Measurements from ENCODE around the gene NEO1. TPM values are rescaled to one million over a fixed set of nuclear protein-coding genes. Genes with fewer than 3 reads are reported as not detected.
"Not testable (repeated sequence)": the region's sequence is repeated elsewhere in the genome, so short reads cannot be mapped to it uniquely, and the experiment has no call there.

The NEO1 gene
- total RNA-seq, 1 donor from 2014 or later = 0.07 TPM

- no peak for DNase-seq (ENCODE audit: low read depth, low spot score)
These were observed 148.1 kb downstream of the NEO1 start for GRCh38 chr15:73200339-73200738.

DNA sequence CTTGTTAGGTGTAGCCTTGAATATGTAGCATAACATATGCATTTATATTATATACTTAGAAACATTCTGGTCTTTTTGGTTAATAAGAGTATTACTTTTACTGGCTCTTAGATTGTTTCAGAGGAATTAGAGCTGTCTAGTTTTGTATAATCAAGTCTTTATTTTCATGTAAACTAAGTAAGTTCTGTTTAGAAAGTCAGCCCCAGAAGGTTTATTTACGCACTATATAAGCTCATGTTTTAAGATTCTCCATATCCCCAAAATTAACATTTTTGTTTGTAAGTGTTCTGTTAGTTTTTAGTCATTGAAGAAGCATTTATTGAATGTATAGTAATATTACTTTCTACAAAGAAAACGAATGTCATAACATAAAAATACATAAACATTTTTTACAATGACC, 158.4 kb downstream of the NEO1 start:
- DNase-seq (ENCODE audit: low read depth, low spot score) = no peak

DNA sequence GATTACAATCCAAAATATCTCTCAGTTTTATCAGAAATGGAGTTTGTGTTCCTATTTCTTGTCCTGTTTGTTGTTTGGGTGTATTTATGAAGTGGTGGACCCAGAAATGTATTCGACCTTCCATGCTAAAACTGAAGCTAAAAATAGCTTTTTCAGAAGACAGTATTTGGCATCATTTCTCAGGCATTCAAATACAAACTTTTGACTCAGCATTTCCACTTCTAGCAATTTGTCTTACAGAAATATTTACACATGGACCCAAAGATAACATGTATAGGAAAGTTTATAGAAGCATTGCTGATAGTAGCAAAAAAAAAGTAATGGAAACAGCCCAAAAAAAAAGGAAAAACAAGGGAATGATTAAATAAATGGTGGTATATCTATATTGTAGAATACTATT, 160.2 kb downstream of the NEO1 start:
- no peak for DNase-seq (ENCODE audit: low read depth, low spot score)

DNA sequence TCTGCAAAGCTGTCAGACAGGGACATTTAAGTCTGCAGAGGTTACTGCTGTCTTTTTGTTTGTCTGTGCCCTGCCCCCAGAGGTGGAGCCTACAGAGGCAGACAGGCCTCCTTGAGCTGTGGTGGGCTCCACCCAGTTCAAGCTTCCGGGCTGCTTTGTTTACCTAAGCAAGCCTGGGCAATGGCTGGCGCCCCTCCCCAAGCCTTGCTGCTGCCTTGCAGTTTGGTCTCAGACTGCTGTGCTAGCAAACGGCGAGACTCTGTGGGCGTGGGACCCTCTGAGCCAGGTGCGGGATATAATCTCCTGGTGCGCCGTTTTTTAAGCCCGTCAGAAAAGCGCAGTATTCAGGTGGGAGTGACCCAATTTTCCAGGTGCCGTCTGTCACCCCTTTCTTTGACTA, 169.2 kb downstream of the NEO1 start:
- not testable (repeated sequence) for DNase-seq (ENCODE audit: low read depth, low spot score)

GRCh38 chr15:73225358-73226015, 173.2 kb downstream of the NEO1 start:
- no peak for DNase-seq (ENCODE audit: low read depth, low spot score)

DNA sequence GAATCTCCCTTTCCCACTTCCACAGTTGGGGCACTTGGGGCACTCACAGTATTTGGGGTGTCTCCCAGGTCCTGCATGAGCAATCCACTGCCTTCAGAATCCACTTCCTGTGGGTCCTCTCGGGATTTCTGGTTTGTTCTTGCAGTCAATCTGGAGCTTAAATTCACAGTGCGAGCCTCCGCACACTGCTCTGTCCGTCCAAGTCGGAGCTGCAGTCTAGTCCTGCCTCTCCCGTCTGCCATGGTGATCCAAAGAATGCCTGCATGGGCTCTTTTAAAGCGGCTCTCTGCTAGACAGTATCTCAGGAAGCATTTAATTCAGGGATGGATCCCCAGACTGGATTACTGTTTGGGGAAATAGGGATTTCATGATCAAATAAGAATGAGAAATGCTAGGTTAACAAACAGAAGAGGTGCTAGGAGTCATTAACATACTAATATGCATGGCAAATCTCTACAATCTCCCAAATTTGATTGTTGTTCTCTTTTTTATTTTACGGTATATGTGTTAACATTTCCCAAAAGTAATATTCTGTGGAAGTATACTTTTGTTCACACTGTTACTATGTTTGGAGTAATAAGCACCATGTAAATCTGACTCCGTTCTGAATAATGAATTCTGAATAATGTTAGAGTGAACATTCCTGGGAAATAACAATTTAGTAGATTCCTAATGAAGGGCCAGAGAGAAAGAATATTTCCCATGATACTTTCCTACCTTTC, 174.0 kb downstream of the NEO1 start:
- no peak for DNase-seq (ENCODE audit: low read depth, low spot score)

- DNase-seq (ENCODE audit: low read depth, low spot score) = no peak
These were observed 175.3 kb downstream of the NEO1 start for GRCh38 chr15:73227433-73228056.

DNA sequence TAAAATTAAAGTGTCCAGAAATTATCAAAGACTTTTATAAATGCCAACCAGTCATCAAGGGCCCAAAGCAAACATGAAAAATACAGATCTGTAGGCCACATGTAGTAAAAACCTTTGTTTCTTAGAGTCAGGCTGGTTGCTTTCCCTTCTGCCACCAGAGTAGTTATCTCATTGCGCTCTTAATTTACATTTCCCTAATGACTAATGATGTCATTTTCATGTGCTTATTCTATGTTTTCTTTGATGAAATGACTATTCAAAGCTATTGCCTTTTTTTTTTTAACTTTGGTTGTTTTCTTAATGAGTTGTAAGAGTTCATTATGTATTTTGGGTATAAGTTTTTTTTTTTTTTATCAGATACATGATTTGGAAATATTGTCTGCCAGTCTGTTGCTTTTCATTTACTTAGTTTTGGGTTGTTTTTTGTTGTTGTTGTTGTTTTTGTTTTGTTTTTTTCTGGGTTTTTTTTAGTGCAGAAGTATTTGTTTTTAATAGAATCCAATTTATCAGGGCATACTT, 175.9 kb downstream of the NEO1 start:
- DNase-seq (ENCODE audit: low read depth, low spot score) = no peak

DNA sequence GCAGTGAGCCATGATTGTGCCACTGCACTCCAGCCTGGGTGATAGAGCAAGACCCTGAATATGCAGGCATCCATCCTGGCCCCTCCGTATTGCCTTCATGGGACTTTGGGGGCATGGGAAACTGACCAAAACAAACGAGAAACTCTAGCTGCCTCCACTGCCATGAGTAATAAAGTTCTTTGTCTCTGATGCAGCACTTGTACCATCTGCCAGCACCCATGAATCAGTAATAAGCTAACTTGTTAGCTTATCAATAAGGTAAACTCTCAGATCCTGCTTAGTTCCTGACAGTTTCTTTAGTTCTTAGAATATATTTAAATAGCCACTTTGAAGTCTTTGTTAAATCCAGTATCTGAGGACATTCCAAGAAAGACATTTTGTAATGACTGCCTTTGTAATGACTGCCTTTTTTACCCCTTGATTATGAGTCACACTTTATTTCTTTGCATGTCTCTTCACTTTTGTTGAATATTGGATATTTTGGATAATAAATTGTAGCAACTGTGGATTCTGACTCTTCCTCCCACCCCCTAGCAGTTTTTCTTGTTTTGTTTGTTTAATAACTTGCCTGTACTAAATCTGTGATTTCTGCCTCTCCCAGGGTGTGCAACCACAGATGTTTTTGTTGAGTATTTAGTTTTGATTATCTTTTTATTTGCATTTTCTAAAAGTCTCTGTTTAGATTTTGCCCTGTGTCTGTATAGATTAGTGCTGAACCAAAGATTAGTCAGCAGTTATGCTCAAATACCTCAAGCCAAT, 179.6 kb downstream of the NEO1 start:
- no peak for DNase-seq (ENCODE audit: low read depth, low spot score)

DNA sequence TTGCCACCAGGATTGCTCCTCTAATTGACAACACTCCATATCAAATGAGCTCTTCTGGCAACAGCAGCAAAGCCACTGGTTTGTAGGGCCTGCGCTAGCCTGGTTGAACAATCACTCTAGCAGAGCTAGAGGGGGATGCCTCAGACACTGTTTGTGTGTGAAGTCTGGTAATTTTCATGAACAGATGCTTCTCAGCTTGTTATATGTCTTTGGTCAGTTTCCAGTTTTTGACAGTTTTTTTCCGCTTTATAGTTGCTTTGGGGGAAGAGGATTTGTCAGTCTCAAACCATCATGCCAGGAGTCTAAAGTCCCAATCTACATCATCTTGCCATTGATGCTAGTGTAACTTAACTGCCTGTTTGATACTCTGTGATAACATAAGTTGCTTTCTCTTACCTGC, 180.5 kb downstream of the NEO1 start:
- no peak for DNase-seq (ENCODE audit: low read depth, low spot score)

DNA sequence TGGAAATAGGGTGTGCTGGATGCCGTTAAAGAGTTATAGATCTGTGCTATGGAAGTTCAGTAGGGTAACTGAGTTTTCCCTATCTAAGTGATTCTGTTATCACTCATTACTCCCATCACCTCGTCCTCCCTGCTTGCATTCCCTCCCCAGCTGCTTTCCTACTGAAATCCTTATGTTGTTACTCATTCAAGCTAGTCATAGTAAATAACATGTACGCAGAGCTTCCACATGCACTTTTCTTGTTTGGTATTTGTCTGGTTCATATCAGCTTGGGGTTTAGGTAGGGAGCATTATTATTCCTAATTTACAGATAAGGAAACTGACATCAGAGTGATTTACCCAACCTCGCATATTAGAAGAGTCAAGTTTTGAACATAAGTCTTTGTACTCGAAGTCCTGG, 181.4 kb downstream of the NEO1 start:
- no peak for DNase-seq (ENCODE audit: low read depth, low spot score)

DNA sequence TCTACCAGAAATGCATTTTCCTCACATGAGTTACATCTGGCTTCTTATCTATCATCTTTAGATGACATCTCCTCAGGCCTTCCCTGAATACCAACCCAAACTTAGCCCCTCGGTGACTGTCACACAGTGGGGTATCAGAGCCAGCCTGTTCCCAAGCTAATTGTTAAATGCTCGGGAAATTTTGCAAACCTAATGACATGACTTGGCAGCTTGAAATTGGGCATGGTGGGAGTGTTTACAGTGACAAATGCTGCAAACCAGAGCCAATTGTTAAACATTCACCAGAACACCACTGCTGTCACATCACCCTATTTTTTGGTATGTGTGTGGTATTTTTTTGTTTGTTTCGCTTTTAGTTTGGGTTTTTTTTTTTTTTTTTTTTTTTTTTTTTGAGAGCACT, 185.6 kb downstream of the NEO1 start:
- DNase-seq (ENCODE audit: low read depth, low spot score) = no peak

DNA sequence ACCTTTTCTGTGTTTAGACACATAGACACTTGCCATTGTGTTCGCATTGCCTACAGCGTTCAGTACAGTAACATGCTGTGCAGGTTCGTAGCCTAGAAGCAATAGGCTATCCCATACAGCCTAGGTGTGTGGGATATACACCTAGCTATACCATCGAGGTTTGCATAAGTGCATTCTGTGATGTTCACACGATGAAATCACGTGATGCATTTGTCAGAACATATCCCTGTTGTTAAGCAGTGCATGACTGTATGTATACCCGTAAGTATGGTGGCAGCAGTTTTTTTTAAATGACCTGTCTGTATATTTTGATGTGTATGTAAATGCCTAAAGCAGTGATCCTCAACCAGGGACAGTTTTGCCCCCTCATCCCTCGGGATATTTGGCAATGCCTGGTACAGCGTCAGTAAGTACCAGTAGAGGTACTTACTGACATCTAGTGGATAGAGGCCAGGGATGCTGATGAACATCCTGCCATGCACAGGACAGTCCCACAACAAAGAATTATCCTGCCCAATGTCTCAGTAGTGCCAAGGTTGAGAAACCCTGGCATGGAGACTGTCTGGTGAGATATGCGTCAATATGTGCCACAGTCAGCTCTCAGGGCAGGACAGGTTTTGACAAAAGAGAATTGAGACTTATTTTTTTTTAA, 187.4 kb downstream of the NEO1 start:
- no peak for DNase-seq (ENCODE audit: low read depth, low spot score)

GRCh38 chr15:73240866-73241499, 188.7 kb downstream of the NEO1 start:
- peak; percentile 24 for DNase-seq (ENCODE audit: low read depth, low spot score)

- no peak for DNase-seq (ENCODE audit: low read depth, low spot score)
These were observed 192.1 kb downstream of the NEO1 start for GRCh38 chr15:73244333-73244732.

DNA sequence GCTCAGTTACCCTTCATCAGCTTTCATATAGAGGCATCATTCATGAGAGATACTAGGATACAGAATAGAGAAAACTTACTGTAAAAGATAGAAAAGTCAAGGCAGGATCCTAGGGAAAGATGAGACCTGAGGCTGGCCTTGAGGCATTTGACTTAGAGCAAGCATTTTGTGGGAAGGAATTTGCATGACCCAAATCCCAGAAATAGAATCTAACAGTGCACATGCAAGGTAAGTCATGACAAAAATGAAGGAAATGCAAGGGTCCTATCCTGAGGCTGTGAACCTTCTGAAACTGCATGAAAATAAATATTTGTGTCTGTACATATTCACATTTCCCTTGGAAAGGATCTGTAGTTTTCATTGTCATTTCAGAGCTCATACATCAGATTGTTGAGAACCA, 194.2 kb downstream of the NEO1 start:
- no peak for DNase-seq (ENCODE audit: low read depth, low spot score)

- DNase-seq (ENCODE audit: low read depth, low spot score) = no peak
These were observed 194.6 kb downstream of the NEO1 start for GRCh38 chr15:73246898-73247297.

DNA sequence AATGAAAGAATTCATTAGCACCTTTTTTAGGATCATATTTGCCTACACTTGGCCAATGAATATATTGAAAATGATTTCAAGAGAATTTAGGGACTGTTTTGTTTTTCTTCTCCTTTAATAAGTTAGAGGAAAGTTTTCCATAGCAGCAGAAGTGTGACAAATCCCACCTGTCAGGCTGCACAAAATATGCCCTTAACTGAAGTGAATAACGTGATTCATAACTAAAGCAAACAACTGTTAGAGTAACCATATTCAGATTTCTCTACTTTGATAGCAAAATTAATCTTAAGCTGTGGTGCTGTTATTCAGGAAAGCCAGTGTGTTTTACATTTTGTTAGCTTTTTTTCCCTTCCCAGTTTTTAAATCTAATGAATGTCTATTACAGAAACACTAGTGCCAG, 195.1 kb downstream of the NEO1 start:
- no peak for DNase-seq (ENCODE audit: low read depth, low spot score)

- DNase-seq (ENCODE audit: low read depth, low spot score) = no peak
These were observed 197.2 kb downstream of the NEO1 start for GRCh38 chr15:73249499-73249898.

DNA sequence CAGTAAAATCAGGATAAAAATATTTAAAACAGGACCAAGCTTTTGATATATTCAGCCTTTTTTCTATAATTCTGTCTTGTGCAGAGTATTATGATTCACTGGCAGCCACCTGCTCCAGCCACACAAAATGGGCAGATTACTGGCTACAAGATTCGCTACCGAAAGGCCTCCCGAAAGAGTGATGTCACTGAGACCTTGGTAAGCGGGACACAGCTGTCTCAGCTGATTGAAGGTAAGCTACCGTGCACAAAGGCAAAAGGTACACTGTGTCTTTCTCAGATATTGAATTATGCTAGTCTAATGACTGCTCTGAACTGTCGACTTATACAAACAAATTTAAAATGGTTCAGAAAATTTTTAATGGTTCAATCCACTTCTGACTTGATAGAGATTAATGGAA, 202.3 kb downstream of the NEO1 start:
- DNase-seq (ENCODE audit: low read depth, low spot score) = no peak
